HCT116 (cell line): ENCODE measurements around the gene ELF5.

ENCODE experiments used
- CBX3 ChIP-seq: IDR thresholded peaks from 2 replicates; pipeline ENCODE4 v1.6.1; 2012; ENCODE audit warnings: low read depth
- CTCF ChIP-seq, 3 experiments: fragments of 200-600 bp in 1 of 3; sonication (generic) in 1 of 3; IDR thresholded peaks in 2 of 3; conservative IDR thresholded peaks in 1 of 3; 2 replicates each; pipeline ENCODE4 v1.5.1; 2012 to 2017; ENCODE audit warnings: low read depth in 2 of 3, low read length in 2 of 3, antibody characterized with exemption in 1 of 3, borderline replicate concordance in 1 of 3, control low read depth in 1 of 3, mild to moderate bottlenecking in 1 of 3, mixed read lengths in 1 of 3, mixed run types in 1 of 3, moderate library complexity in 1 of 3; ENCODE audit not compliant: insufficient read depth in 1 of 3
- EGR1 ChIP-seq: IDR thresholded peaks from 2 replicates; pipeline ENCODE4 v1.6.1; 2012; ENCODE audit warnings: low read depth
- EZH2 ChIP-seq: fragments of 200-600 bp; sonication (generic); IDR thresholded peaks from 2 replicates; pipeline ENCODE4 v1.6.1; 2017; ENCODE audit warnings: antibody characterized with exemption, mixed run types
- EZH2phosphoT487 ChIP-seq: fragments of 200-600 bp; IDR thresholded peaks from 2 replicates; pipeline ENCODE4 v1.6.1; 2018; ENCODE audit warnings: antibody characterized with exemption, borderline replicate concordance
- FOSL1 ChIP-seq: IDR thresholded peaks from 2 replicates; pipeline ENCODE4 v1.6.1; 2012; ENCODE audit warnings: low read depth
- MAX ChIP-seq: IDR thresholded peaks from 2 replicates; pipeline ENCODE4 v1.6.1; 2012
- POLR2A ChIP-seq: IDR thresholded peaks from 2 replicates; pipeline ENCODE4 v1.7.0; 2011; ENCODE audit warnings: borderline replicate concordance; ENCODE audit not compliant: insufficient read depth, insufficient read length; ENCODE audit errors: extremely low read depth
- POLR2AphosphoS5 ChIP-seq: IDR thresholded peaks from 2 replicates; pipeline ENCODE4 v1.6.1; 2011; ENCODE audit warnings: mild to moderate bottlenecking, low read depth, low read length, moderate library complexity
- SRF ChIP-seq: IDR thresholded peaks from 2 replicates; pipeline ENCODE4 v1.6.1; 2012; ENCODE audit warnings: low read depth
- TCF7L2 ChIP-seq: IDR thresholded peaks from 2 replicates; pipeline ENCODE4 v1.7.0; 2011; ENCODE audit warnings: borderline replicate concordance, inconsistent platforms; ENCODE audit not compliant: insufficient read depth, insufficient read length; ENCODE audit errors: extremely low read depth
- TF ChIP-seq, protein P1 (sequence below): IDR thresholded peaks from 2 replicates; pipeline ENCODE4 v1.6.1; 2012; ENCODE audit warnings: low read depth

DNA sequence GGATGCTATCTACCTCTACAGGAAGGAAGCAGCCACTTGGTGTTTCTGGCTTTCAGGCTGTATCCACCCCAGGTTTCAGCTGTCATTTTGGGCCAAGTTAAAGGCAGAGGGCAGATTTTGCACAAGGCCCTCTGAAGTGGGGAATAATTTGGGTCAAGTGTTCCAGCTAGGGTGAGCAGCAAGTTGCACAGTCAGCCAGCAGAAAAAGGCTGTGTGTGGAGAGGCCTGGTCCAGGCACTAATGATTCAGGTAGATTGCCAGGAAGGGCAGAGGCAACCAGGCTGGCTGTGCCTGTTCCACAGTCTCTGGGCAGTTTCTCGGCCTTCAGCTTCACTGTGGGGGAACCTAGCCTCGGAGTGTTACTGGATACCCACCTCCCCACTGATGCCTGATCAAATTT lies 8.6 kb upstream of the ELF5 start:
- TF ChIP-seq, protein P1, sequence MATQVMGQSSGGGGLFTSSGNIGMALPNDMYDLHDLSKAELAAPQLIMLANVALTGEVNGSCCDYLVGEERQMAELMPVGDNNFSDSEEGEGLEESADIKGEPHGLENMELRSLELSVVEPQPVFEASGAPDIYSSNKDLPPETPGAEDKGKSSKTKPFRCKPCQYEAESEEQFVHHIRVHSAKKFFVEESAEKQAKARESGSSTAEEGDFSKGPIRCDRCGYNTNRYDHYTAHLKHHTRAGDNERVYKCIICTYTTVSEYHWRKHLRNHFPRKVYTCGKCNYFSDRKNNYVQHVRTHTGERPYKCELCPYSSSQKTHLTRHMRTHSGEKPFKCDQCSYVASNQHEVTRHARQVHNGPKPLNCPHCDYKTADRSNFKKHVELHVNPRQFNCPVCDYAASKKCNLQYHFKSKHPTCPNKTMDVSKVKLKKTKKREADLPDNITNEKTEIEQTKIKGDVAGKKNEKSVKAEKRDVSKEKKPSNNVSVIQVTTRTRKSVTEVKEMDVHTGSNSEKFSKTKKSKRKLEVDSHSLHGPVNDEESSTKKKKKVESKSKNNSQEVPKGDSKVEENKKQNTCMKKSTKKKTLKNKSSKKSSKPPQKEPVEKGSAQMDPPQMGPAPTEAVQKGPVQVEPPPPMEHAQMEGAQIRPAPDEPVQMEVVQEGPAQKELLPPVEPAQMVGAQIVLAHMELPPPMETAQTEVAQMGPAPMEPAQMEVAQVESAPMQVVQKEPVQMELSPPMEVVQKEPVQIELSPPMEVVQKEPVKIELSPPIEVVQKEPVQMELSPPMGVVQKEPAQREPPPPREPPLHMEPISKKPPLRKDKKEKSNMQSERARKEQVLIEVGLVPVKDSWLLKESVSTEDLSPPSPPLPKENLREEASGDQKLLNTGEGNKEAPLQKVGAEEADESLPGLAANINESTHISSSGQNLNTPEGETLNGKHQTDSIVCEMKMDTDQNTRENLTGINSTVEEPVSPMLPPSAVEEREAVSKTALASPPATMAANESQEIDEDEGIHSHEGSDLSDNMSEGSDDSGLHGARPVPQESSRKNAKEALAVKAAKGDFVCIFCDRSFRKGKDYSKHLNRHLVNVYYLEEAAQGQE: no peak
- TF ChIP-seq CTCF (IDR thresholded peaks at IDR 0.05 in 2 of 3, conservative IDR thresholded peaks at IDR 0.05 in 1 of 3; ENCODE audit: borderline replicate concordance in 1 of 3, insufficient read depth in 1 of 3, low read depth in 2 of 3, low read length in 2 of 3) (no peak), EGR1 (no peak), FOSL1 (no peak), MAX (no peak), EZH2 (no peak), POLR2A (no peak), POLR2AphosphoS5 (no peak), EZH2phosphoT487 (no peak), CBX3 (no peak), TCF7L2 (no peak), SRF (no peak)
